Fibroblast of pulmonary artery (primary cell): Measurements from ENCODE around the gene SYT9.

Experiments used
- DNase-seq: peaks from one replicate; pipeline ENCODE4 v3.0.0-alpha.2; 2010; ENCODE audit warnings: low read depth
- H3K4me3 ChIP-seq: replicated peaks from 2 replicates; pipeline ENCODE4 v1.5.1; 2011; ENCODE audit warnings: low read depth, mild to moderate bottlenecking, control low read depth, low read length, moderate library complexity
- TF ChIP-seq, protein P1 (sequence below): IDR thresholded peaks from 2 replicates; pipeline ENCODE4 v1.5.1; 2011; ENCODE audit warnings: mild to moderate bottlenecking, control low read depth, low read length, inconsistent platforms; ENCODE audit errors: missing control alignments

Gene SYT9

DNA sequence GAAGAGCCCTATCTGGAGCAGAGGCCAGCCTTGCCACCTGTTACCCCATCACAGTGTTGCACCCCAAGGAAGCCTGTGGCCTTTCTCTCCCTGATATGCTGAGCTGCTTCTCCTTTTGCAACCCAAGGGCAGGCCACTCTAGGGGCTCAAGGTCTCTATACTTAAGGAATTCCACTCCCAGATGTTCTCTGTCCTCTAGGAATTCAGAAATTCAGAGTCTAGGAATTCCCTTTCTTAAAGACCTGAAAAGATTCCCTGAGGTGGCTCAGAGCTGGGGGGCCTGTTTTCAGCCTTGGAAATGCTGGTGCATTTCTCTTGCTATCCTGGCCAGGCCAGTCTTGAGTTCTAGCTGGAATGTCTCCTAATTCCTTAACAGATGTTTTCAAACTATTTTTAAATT lies 165.6 kb downstream of the SYT9 start:
- H3K4me3 ChIP-seq: no peak overlapping the region
- TF ChIP-seq, protein P1, sequence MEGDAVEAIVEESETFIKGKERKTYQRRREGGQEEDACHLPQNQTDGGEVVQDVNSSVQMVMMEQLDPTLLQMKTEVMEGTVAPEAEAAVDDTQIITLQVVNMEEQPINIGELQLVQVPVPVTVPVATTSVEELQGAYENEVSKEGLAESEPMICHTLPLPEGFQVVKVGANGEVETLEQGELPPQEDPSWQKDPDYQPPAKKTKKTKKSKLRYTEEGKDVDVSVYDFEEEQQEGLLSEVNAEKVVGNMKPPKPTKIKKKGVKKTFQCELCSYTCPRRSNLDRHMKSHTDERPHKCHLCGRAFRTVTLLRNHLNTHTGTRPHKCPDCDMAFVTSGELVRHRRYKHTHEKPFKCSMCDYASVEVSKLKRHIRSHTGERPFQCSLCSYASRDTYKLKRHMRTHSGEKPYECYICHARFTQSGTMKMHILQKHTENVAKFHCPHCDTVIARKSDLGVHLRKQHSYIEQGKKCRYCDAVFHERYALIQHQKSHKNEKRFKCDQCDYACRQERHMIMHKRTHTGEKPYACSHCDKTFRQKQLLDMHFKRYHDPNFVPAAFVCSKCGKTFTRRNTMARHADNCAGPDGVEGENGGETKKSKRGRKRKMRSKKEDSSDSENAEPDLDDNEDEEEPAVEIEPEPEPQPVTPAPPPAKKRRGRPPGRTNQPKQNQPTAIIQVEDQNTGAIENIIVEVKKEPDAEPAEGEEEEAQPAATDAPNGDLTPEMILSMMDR: no peak
- DNase-seq: no peak

DNA sequence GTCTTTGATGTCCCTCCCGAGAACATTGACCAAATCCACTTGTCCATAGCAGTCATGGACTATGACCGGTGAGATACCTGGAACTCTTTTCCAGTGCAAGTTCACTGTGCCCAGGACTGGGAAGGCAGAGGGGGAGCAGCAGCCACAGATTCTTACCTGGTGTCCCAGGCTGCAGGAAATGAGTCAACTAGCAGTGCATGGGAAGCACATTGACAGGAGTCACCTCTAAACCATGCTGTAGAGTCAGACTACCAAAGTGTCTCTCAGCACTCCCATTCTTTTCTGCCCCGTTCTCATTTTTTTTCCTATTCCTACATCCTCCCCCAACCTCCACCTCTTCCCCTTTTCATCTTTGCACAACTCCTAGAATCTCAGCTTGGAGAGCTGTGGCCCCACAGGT lies 166.4 kb downstream of the SYT9 start:
- TF ChIP-seq, protein P1: no peak
- no peak overlapping the region for H3K4me3 ChIP-seq
- no peak for DNase-seq

DNA sequence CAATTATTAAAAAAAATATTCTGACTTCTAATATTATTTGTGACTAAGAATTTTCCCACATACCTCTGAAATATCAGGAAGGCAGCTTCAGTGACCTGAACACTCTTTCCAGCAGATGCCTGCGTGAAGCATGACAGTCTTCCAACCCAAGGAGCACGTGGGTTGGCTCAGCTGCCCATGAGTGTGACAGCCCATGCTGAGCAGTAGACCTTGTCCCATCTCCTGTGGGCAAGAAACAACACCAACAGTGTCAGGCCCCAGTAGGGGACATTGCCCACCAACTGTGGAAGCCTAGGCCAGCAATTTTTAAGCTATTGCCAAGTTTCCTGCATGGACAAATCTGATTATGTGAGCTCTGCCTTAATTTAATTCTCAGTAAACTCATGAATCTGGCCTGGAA lies 167.2 kb downstream of the SYT9 start:
- H3K4me3 ChIP-seq: no peak overlapping the region
- TF ChIP-seq, protein P1: no peak
- DNase-seq: no peak

DNA sequence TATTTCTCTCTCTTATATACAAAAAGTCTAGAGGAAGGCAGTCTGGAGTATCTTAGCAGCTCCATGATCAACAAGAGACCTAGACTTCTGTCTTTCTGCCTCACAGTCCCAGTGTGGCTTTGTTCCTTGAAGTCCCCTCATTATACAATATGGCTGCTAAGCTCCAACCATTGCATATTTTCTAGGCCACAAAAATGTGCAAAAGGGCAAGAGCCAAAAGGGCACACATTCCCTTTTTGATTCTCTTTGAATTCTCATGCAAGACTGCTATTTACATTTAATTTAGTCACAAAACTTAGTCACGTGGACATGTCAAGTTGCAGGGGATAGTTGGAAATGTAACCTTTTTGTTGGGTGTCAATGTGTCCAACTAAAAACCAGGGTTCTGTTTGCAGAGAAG lies 169.4 kb downstream of the SYT9 start:
- H3K4me3 ChIP-seq: no peak overlapping the region
- TF ChIP-seq, protein P1: no peak
- DNase-seq: no peak

DNA sequence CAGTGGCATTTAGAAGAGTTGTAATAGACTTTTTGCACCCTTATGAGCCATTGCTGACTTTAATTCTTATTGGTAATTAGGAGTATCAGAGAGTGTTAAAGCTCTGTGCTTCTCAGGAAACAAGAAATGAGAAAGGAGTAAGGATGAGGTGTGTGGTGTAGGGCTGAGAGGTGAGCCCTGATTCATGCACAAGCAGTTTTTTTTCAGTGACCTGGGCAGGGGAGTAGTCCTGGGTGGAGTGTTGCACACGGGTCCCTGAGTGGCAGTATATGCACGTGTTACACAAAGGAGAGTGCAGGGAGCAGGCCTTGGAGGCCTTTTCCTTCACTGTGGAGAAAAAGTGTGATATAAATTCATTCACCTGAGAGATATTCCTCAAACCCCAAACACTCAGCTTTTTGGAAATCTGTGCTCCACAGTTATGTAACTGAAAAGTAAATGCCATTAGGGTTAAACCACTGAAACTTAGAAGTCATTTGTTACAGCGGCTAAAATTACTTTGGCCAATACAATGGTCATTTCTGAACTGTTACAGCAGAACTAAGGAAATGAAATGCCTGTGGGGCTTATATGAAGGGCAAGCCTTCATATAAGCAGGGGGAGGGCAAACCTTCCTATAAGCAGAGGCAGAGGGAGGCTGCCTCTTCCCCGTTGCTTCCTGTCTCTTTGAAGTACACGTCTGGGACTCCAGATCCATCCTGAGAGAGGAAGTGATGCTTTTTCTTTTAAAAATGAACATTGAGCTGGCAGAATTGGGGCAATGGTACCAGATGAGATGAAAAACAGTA lies 171.0 kb downstream of the SYT9 start:
- TF ChIP-seq, protein P1: no peak
- DNase-seq: no peak
- no peak overlapping the region for H3K4me3 ChIP-seq

DNA sequence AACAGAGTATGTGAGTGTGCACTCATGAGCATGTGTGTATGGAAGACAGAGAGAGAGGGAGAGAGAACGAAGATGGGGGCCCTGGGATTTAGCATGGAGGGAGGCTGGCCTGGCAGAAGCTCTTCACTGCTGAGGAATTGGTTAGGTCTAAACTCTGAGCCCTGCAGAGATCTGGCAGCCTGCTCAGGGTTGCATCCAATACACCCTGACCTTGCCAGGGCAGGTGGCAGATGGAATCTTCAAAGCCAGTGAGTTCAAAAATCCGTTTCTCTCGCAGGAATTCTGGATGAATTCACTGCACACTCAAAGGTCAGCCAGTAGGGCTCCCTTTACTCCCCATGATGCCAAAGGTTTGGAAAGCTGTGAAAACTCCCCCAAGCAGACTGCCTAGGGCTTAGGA lies 172.2 kb downstream of the SYT9 start:
- H3K4me3 ChIP-seq: no peak overlapping the region
- DNase-seq: no peak
- TF ChIP-seq, protein P1: no peak

DNA sequence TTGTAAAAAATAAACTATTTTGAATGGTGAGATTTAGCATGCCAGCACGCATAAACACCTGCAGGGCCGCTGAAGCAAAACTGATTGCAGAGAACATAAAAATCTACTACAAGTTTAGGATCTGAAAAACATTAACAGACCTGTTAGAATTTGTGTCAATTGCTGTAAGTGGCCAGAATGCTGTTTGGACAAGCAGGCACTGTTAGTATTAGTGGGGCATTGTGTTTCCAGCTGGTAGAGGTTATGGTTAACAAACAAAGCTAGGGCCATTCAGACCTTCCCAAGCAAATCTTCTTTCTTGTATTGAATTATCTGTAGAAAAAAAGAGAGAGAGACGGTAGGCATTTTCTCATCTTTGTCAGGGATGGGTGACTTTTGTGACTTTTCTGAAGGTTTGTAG lies 176.0 kb downstream of the SYT9 start:
- no peak for DNase-seq
- no peak overlapping the region for H3K4me3 ChIP-seq
- TF ChIP-seq, protein P1: no peak
